VCaP (cell line): ENCODE data around the gene SOAT2.

Experiments
- H3K27ac ChIP-seq: fragments of 450-650 bp; 2 replicates; pipeline ENCODE4 v1.5.1; 2017
- CTCF ChIP-seq: fragments of 450-650 bp; conservative IDR thresholded peaks from 2 replicates; pipeline ENCODE4 v1.5.1; 2017; ENCODE audit warnings: mild to moderate bottlenecking, moderate library complexity

The SOAT2 gene

GRCh38 chr12:53062977-53063707, 40.1 kb upstream of the SOAT2 start:
- TF ChIP-seq CTCF: no peak
- H3K27ac ChIP-seq: peak overlapping the region; percentile 76; the same call in 1 of the 2 replicates

- H3K27ac ChIP-seq: no peak overlapping the region
- TF ChIP-seq CTCF: no peak
These were observed 39.3 kb upstream of the SOAT2 start for GRCh38 chr12:53063708-53064612.

- TF ChIP-seq CTCF: no peak
- H3K27ac ChIP-seq: no peak overlapping the region
These were observed 38.5 kb upstream of the SOAT2 start for GRCh38 chr12:53064613-53065436.

DNA sequence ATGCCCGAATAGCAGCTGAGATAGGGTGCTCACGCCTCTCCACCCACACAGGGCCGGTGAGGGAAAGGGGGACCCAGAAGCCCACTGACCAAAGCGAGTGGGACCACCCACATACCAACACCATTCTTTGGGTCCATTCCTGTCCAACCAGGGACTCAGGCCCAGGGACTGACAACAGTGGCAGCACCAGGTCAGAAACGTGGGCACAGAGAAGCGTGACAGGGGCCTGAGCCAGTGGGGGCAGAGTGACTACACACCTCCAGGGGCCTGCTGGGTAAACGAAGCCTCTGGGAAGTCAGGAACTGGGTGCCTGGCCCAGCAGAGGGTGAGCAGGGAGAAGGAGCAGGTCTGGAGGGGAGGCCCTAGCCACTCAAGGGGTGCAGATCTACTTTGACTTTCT, 37.8 kb upstream of the SOAT2 start:
- no peak for TF ChIP-seq CTCF

GRCh38 chr12:53065975-53066931, 37.0 kb upstream of the SOAT2 start:
- H3K27ac ChIP-seq: peak overlapping the region; percentile 18; the same call in 1 of the 2 replicates
- TF ChIP-seq CTCF: peak; percentile 93

More for the DNA sequence above, 37.8 kb upstream of the SOAT2 start:
- H3K27ac ChIP-seq: no peak overlapping the region

DNA sequence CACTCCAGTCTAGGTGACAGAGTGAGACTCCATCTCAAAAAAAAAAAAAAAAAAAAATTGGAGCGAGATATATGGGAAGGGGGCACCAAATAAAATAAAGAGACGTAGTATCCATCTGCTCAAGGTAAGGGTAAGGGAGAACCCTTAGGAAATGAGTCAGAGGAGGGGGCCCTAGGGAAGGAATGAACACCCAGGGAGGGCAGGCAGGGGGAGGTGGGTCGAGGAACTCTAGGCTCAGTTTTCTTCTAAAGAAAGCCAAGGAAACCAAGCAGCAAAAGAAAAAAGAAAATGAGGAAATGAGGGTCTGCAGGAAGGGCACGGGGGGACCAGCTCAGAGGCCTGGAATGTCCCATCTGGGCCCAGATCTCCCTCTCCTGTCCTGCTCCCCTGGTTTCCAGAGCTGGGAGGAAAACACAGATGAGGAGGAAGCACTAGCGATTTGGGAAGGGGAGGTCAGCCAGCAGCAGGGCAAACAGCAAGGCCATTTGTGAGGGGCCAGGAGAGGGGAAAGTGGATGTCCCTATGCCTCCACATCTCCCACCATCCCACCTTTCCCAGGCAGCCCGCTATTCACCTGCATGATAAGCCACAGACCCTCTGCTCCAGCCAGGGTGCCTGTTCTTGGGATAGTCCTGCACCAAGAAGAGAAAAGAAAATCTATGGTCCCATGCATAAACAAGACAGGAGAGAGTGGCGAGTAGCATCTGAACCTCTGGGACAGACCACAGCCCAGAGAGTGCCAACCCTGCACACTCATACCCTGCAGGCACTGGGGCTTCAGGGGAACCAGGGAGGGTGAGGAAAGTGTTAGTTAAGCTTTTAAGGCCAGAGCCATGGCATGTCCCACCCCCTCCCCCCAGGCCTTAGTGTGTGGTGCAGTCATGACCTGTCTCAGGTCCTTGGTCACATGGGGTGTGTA, 36.0 kb upstream of the SOAT2 start:
- no peak overlapping the region for H3K27ac ChIP-seq
- TF ChIP-seq CTCF: no peak
